OCI-LY3 (cell line): ENCODE measurements around the gene PTPRN2.

Source experiments
- EZH2phosphoT487 ChIP-seq: fragments of 200-600 bp; shearing (Covaris generic); IDR thresholded peaks from 2 replicates; pipeline ENCODE4 v1.6.1; 2018; ENCODE audit warnings: antibody characterized with exemption, mixed run types, low read depth
- TF ChIP-seq, protein P1 (sequence below): fragments of 200-600, 300-600 bp; sonication (generic); IDR thresholded peaks from 2 replicates; pipeline ENCODE4 v1.5.1; 2014; ENCODE audit warnings: antibody characterized with exemption, low read length, low read depth

DNA sequence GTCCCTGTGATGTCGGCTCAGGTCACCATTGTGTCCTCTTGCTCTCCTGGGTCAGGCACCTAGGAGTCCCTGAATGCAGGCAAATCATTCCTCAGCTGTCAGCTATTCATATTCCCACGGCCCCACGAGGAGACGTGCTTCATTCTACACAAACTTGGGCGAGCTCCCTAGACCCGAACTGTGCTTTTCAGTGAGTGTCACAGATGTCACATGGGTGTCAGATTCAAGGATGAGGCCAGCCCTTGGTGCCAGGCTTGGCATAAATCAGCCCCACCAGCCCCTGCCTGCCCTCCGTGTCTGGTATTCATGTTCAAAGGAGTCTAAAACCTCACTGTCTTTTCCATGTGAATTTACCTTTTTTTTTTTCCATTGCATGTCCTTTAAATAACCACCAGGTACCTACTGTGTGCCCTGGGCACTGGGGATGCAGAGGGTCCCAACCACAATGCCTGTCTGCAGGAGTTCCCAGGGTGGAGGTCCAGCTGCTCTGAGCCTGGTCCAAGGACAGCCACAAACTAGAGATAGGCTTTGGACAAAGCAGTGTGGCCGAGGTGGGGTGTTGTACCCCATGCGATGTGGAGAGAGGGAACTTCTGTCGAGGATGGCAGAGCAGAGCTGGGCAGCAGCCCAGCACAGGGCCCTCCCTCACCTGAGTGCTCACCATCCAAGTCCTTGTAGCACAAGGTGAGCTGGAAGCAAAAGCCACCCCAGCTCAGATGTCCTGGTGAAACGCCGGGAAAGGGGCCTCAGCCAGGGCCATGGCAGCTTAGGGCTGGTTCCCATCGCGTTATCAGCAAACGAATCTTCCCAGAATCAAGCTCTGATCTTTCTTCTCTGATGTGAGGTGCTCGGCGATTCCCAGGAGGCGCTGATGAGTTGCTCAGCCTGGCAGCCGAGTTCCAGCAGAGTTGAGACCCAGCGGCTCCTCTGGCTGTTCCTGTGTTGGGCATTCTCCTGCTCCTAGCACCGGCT lies 611.9 kb downstream of the PTPRN2 start:
- no peak for TF ChIP-seq EZH2phosphoT487
- TF ChIP-seq, protein P1, sequence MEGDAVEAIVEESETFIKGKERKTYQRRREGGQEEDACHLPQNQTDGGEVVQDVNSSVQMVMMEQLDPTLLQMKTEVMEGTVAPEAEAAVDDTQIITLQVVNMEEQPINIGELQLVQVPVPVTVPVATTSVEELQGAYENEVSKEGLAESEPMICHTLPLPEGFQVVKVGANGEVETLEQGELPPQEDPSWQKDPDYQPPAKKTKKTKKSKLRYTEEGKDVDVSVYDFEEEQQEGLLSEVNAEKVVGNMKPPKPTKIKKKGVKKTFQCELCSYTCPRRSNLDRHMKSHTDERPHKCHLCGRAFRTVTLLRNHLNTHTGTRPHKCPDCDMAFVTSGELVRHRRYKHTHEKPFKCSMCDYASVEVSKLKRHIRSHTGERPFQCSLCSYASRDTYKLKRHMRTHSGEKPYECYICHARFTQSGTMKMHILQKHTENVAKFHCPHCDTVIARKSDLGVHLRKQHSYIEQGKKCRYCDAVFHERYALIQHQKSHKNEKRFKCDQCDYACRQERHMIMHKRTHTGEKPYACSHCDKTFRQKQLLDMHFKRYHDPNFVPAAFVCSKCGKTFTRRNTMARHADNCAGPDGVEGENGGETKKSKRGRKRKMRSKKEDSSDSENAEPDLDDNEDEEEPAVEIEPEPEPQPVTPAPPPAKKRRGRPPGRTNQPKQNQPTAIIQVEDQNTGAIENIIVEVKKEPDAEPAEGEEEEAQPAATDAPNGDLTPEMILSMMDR, result no peak
